LNCAP (cell line): ENCODE data around the gene ELL.

Source experiments
- TF ChIP-seq, protein P1 (sequence below): fragments of 450-650 bp; IDR thresholded peaks from 2 replicates; pipeline ENCODE4 v1.5.1; 2017; ENCODE audit warnings: mild to moderate bottlenecking

The ELL gene

DNA sequence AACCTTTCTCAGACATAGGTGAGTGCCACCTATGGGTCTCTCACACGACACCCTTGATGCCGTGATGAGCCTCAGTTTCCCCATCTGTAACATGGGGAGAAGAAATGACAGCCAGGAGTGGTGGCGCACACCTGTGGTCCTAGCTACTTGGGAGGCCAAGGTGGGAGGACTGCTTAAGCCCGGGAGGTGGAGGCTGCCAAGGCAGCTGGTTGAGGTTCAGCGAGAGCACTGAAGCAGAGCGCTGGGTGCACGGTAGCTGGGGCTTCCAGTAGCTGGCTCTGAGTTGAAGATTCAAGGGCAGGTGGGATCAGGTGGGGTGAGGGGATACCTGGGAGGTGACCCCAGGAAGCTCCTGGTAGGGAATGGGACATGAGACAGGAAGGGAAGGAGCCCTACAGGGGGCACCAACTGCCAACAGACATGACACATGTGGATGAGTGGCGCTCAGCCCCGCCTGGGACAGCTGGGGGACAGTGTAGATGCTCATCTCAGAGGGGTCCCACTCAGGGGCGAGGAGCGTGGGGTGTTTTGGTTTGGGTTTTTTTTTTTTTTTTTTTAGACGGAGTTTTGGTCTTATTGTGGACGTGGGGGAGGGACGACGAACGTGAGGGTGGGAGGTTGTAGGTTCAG, 109.1 kb downstream of the ELL start:
- TF ChIP-seq, protein P1, sequence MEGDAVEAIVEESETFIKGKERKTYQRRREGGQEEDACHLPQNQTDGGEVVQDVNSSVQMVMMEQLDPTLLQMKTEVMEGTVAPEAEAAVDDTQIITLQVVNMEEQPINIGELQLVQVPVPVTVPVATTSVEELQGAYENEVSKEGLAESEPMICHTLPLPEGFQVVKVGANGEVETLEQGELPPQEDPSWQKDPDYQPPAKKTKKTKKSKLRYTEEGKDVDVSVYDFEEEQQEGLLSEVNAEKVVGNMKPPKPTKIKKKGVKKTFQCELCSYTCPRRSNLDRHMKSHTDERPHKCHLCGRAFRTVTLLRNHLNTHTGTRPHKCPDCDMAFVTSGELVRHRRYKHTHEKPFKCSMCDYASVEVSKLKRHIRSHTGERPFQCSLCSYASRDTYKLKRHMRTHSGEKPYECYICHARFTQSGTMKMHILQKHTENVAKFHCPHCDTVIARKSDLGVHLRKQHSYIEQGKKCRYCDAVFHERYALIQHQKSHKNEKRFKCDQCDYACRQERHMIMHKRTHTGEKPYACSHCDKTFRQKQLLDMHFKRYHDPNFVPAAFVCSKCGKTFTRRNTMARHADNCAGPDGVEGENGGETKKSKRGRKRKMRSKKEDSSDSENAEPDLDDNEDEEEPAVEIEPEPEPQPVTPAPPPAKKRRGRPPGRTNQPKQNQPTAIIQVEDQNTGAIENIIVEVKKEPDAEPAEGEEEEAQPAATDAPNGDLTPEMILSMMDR: no peak

DNA sequence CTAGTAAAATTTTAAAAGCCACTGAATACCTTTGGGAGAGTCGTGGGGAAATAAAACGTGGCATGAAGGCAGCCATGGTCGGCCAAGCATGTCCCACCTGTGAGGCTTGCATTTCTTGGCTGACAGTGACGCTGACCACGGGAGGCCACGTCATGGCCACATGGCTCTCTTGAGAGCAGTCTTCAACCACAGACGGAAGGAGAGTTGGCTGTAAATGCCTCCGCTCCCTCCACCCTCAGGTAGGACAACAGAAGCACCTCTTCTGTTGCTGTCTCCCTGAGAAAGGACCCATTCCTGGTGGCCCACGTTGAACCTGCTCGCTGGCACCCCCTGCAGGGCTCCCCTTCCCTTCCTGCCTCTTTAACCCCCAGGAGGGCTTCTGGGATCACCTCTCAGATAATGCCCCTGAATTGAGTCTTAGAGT, 113.8 kb downstream of the ELL start:
- TF ChIP-seq, protein P1: no peak; the same call in 1 of the 2 replicates

DNA sequence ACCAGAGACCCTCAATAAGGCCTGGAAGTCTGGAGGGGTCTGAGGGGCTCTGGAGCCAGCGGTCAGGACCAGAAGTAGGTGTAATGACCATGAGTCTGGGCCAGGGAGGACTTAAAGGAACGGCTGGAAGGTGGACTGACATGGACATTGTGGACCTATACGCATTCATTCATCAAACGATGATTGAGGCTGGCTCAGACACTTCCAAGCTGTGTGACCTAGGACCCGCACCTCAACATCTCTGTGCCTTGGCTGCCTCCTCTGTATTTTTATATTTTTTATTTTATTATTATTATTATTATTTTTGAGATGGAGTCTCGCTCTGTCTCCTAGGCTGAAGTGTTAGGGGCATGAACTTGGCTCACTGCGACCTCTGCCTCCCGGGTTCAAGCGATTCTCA, 115.1 kb downstream of the ELL start:
- TF ChIP-seq, protein P1: no peak

DNA sequence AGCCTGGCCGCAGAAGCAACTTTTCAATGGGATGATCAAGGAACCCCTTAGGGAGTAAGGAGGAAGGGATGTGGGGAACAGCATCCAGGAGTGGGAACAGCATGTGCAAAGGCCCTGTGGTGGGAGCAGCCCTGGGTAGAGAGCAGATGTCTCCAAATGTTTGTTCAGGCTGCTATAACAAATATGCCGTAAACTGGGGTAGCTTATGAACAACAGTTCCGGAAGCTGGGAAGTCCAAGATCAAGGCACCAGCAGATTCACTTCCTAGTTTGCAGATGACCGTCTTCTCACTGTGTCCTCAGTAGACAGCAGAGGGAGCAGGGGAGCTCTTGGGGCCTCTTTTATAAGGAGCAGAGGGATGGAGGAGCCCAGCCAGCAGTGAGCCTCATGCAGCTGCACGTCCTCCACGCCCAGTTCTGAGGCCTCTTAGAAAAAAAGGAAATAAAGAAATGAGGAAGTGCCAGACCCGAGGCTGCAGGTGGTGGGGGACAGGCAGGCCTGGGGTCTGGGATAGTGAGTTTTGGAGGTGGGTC, 120.2 kb downstream of the ELL start:
- TF ChIP-seq, protein P1: no peak; the same call in 1 of the 2 replicates

DNA sequence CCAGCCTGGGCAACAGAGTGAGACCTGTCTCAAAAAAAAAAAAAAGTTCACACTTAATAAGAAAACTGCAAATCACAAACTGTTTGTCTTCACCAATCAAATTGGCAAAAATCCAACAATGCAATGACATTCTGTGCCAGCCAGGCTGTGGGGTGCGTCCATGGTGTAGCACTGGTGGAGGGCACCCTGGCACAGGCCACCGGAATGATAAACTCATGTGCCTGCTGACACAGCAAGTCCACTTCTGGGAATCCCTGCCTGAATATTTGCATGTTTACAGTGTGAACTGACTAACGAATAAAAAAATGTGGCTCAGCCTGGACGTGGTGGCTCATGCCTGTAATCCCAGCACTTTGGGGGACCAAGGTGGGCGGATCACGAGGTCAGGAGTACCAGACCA, 122.9 kb downstream of the ELL start:
- TF ChIP-seq, protein P1: no peak

DNA sequence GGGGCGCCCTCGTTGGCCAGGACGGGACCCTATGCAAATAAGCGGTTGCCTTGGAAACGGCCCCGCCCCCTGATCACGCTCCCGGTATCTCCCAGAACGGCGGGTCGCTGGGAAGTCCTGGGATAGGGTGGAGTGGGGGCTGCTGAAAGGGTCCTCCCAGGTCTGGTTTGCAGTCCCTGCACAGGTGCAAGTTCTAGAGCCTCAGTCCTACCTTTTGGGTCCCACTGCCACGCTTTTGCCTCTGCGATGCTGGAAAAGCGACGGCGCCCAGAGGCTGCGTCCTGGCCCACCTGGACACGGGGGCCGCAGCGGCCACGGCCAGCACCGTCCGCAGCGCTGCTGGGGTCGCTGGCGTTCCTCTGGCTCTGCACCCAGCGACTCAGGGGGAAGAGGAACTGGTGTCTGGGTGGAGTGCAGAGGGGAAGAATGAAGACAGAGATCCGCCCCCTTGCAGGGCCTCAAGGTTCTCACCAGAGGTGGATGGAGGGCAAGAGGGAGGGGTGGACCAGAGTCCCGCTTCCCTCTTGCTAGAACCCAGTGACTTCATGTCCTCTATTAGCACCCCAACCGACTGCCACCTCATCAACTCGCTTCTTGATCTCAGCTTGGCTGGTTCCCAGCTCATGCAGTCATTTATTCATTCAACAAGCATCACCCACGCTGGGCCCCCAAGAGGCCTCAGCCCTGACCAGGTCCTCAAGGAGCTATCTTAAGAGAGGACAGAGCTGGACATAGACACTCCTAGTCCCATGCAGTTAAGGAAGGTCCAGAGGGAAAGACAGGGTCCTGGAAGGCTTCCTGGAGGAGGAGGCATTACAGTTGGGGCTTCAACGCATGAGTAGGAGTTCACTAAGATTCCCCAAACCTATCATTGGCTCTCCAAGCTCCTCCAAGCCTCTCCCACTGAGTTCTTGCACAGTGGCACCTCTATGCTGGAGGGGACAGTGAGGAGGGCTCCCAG, 124.3 kb downstream of the ELL start, which contains the start of gene LRRC25:
TSS of gene LRRC25 (minus strand) at position 381 of the 961 bp plus-strand sequence. CDS start 659 bp downstream, outside the sequence.
- TF ChIP-seq, protein P1: no peak

DNA sequence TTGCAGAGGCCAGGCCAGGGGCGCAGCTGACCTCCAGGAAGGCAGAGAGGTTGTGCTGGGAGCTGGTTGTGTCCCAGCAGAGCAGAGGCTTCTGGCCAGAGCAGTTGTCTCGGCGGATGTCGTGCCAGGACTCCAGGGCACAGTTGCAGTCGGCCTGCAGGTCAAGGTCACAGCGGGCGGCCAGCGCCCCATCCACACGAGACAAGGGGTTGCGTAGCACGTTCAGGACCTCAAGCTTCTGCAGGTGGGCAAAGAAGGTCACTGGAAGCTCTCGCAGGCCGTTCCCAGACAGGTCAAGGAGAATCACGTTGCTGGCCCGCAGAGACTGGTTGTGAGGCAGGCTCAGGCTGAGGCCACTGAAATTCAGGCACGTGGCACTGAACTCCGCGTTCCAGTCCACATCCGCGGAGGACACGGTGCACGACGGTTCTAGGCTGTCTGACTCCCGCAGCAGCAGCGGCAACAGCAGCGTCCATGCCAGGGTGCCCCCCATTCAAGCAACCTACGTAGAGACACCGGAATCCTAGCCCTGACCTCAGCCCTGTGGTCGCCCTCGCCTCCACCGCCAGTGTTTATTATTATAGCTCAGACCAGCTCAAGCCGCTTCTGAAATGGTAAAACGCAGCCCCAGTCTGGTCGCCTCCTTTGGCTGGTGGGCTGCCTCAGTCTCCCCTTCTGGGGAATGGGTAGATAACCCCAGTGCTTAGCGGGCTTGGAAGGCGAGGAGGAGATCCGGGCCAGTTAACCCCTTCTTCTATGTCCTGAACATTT, 125.2 kb downstream of the ELL start:
- TF ChIP-seq, protein P1: no peak
